Adipocyte (in vitro differentiated cells): Measurements from ENCODE around the gene SQOR.

Experiments
- DNase-seq: peaks from one replicate; pipeline ENCODE4 v3.0.0-alpha.2; 2015; ENCODE audit warnings: low read depth
- H3K27me3 ChIP-seq: replicated peaks from 2 replicates; pipeline ENCODE4 v1.7.0; 2013; ENCODE audit warnings: mild to moderate bottlenecking, low read length, moderate library complexity; ENCODE audit not compliant: control insufficient read depth, insufficient read depth
- H3K36me3 ChIP-seq: 2 replicates; pipeline ENCODE4 v1.7.0; 2013; ENCODE audit warnings: low read length, mild to moderate bottlenecking, moderate library complexity; ENCODE audit not compliant: control insufficient read depth, insufficient read depth, severe bottlenecking
- H3K4me1 ChIP-seq: 2 replicates; pipeline ENCODE4 v1.7.0; 2013; ENCODE audit warnings: mild to moderate bottlenecking, low read length, moderate library complexity; ENCODE audit not compliant: control insufficient read depth, insufficient read depth
- H3K4me3 ChIP-seq: 2 replicates; pipeline ENCODE4 v1.7.0; 2013; ENCODE audit warnings: mild to moderate bottlenecking, low read length, moderate library complexity
- H3K9ac ChIP-seq: 2 replicates; pipeline ENCODE4 v1.7.0; 2013; ENCODE audit warnings: mild to moderate bottlenecking, low read length, moderate library complexity
- H3K9me3 ChIP-seq: 2 replicates; pipeline ENCODE4 v1.7.0; 2013; ENCODE audit warnings: mild to moderate bottlenecking, low read length, moderate library complexity; ENCODE audit not compliant: control insufficient read depth

The SQOR gene

DNA sequence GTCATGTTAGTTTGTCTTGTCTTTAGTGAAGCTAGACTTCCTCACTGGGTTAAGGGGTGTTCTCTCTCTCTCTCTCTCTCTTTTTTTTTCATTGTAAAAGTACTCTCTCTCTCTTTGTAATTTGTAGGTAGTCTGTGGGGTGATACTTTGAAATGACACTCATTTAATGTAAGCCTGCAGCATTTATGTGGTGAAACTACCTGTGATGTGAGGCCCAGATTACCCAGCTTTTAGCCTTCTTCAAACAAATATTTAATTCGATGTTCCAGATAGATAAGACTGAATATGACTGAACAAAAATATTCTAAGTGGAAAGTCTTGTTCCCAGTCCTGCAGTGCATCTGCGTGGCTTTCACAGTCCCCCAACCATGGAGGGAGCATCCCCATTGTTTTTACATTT, 49.7 kb downstream of the SQOR start:
- no peak overlapping the region for H3K4me3 ChIP-seq
- peaks cover 87% of the 10 kb centered on the region for H3K36me3 ChIP-seq
- H3K9me3 ChIP-seq = no peaks in the 10 kb centered on the region
- no peaks in the 10 kb centered on the region for H3K27me3 ChIP-seq
- H3K4me1 ChIP-seq = no peaks in the 10 kb centered on the region
- DNase-seq = no peak
- H3K9ac ChIP-seq = no peak overlapping the region

- Histone ChIP-seq H3K4me1 (peaks cover 12% of the 10 kb centered on the region), H3K4me3 (no peak overlapping the region), H3K36me3 (peaks cover 63% of the 10 kb centered on the region), H3K9ac (no peak overlapping the region), H3K9me3 (no peaks in the 10 kb centered on the region), H3K27me3 (no peaks in the 10 kb centered on the region)
- DNase-seq = no peak
Observed at GRCh38 chr15:45689616-45690015, 54.8 kb downstream of the SQOR start.

- H3K4me1 ChIP-seq = peaks cover 12% of the 10 kb centered on the region
- H3K9me3 ChIP-seq = no peaks in the 10 kb centered on the region
- no peak overlapping the region for H3K4me3 ChIP-seq
- H3K27me3 ChIP-seq = no peaks in the 10 kb centered on the region
- no peak for DNase-seq
- H3K36me3 ChIP-seq = peaks cover 64% of the 10 kb centered on the region
- no peak overlapping the region for H3K9ac ChIP-seq
Observed at GRCh38 chr15:45690581-45691260, 55.9 kb downstream of the SQOR start.

DNA sequence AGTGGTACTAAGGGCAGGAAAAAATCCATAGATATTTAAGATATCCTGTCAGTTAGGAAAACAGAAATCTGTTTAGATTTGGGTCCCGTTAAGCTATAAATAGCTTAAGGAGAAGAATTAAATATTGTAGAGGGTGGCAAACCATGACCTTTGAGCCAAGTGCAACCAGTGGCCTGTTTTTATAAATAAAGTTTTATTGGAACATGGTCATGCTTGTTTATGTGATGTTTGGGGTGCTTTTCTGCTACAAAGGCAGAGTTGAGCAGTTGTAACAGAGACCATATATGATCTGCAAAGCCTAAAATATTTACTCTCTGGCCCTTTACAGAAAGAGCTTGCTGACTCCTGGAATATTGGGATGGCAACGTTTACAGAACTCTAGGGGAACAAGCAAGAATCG, 66.3 kb downstream of the SQOR start:
- Histone ChIP-seq H3K9ac (no peak overlapping the region), H3K36me3 (no peaks in the 10 kb centered on the region), H3K4me3 (no peak overlapping the region), H3K9me3 (no peaks in the 10 kb centered on the region), H3K27me3 (no peaks in the 10 kb centered on the region), H3K4me1 (no peaks in the 10 kb centered on the region)
- DNase-seq = no peak

DNA sequence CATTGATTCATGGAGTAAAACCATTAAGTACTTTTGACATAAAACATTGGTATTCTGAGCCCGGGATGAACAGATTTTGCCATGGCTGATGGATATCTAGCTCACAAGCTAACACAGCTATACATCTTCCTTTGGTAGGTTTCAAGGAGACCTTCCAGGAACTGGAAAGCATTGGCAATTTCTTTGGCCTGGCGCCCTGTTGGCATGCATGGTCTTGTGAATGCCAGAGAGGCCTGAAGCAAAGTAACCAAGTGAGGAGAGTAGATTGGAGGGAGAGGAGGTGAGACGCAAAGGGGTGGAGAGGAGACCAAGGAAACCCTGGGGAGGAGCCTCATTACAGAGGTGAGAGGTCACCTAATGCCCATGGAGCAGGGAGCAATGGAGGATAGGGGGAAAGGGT, 67.2 kb downstream of the SQOR start:
- Histone ChIP-seq H3K9ac (no peak overlapping the region), H3K9me3 (no peaks in the 10 kb centered on the region), H3K4me3 (no peak overlapping the region), H3K4me1 (no peaks in the 10 kb centered on the region), H3K36me3 (no peaks in the 10 kb centered on the region), H3K27me3 (no peaks in the 10 kb centered on the region)
- DNase-seq = no peak

- H3K4me3 ChIP-seq = peak overlapping the region; percentile 74
- no peaks in the 10 kb centered on the region for H3K9me3 ChIP-seq
- peak overlapping the region; percentile 66 for H3K9ac ChIP-seq
- no peaks in the 10 kb centered on the region for H3K36me3 ChIP-seq
- no peaks in the 10 kb centered on the region for H3K27me3 ChIP-seq
- H3K4me1 ChIP-seq = no peaks in the 10 kb centered on the region
- no peak for DNase-seq
Observed at GRCh38 chr15:45703670-45704328, 69.0 kb downstream of the SQOR start.

DNA sequence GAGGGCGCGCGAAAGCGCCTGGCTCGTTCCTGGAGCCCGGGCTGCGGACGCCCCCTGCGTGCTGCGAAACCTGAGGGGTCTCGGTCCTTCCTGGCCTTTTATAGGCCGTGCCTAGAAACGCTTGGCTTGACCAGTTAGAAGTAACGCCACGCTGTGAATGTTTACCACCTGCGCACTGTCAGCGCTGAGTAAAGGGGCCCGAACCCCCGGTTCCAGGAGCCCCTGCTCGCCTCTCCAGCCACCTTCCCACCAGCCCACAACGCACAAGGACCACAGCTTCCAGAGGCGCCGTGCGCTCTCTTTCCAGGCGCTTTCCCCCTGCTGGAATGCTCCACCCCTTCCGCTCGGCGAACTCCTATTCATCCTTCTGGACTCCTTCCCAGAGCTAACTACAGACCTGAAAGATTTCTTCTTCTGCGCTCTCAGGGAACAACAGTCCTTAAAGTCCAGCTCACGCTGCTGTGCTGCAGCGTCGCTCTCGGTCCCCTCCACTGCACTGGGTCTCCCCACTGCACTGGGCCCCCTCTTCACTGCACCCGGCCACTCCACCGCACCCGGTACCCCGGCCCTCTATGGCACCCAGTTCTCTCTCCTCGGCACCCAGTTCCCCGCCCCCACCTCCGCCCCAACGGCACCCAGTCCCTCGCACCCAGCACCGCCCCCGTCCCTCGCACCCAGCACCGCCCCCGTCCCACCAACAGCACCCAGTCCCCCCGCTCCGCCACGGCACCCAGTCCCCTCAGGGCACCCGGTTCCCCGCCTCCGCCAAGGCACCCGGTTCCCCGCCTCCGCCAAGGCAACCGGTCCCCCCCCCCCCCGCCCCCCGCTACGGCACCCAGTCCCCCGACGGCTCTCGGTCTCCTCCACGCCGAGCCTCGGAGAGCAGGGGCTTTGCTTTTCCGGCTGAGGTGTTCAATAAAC, 69.8 kb downstream of the SQOR start:
- Histone ChIP-seq H3K9me3 (no peaks in the 10 kb centered on the region), H3K36me3 (no peaks in the 10 kb centered on the region), H3K4me1 (no peaks in the 10 kb centered on the region), H3K9ac (peak overlapping the region; percentile 84), H3K4me3 (peak overlapping the region; percentile 93), H3K27me3 (no peaks in the 10 kb centered on the region)
- peak; percentile 38 for DNase-seq

GRCh38 chr15:45705510-45706473, 71.0 kb downstream of the SQOR start:
- Histone ChIP-seq H3K27me3 (no peaks in the 10 kb centered on the region), H3K4me1 (no peaks in the 10 kb centered on the region), H3K36me3 (no peaks in the 10 kb centered on the region), H3K4me3 (peak overlapping the region; percentile 93), H3K9me3 (no peaks in the 10 kb centered on the region), H3K9ac (peak overlapping the region; percentile 84)
- peak; percentile 94 for DNase-seq

- H3K27me3 ChIP-seq = peaks cover 3% of the 10 kb centered on the region
- H3K9ac ChIP-seq = no peak overlapping the region
- no peaks in the 10 kb centered on the region for H3K36me3 ChIP-seq
- peaks cover 8% of the 10 kb centered on the region for H3K4me1 ChIP-seq
- H3K9me3 ChIP-seq = no peaks in the 10 kb centered on the region
- no peak for DNase-seq
- no peak overlapping the region for H3K4me3 ChIP-seq
Observed at GRCh38 chr15:45710657-45711056, 75.8 kb downstream of the SQOR start.

DNA sequence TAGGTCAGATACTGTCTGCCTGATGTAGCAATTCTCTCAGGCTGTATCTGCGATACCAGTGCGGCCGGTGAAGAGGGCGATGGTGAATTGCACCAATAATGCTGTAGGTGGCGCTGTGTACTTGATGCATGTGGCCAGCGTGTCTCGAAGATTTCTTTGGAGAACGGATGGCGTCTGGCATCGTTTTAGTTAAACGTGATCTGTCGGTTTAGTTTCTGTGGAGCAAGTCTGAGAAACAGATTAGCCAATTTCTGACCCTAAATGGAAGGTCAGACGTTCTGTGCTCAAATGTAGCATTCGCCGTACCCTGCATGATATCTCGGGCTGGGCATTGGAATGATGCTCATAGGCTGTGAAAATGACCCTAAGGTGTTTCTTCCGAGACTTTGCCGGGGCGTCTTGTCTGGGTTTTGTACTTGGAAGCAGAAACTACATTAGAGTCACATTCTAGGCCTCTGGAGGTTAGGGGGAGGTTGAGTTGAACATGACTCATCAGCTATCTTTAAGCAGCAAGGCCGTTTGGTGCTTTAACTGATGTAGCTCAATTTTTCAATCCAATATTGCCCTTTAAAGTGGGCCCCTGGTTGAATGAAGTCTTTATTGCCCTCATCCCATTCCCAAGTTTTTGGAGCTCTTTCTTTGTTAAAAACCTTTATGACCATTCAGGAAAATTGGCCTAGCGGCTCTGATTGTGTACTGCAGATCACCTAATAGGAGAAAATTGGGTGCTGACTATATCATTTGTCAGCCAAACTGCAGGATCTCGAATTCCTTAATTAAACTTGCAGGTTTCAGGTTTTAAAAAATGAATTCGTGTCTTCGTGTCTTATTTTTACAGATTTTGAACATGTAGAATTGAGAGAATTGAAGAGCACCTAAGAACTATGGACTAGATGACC, 80.0 kb downstream of the SQOR start:
- Histone ChIP-seq H3K36me3 (no peaks in the 10 kb centered on the region), H3K4me1 (peaks cover 8% of the 10 kb centered on the region), H3K27me3 (peaks cover 3% of the 10 kb centered on the region), H3K9me3 (no peaks in the 10 kb centered on the region), H3K9ac (no peak overlapping the region), H3K4me3 (peak overlapping the region; percentile 33)
- DNase-seq = peak; percentile 79
